NT2/D1 (cell line): Measurements from ENCODE around the gene ENOX1.

Experiments used
- SUZ12 ChIP-seq: IDR thresholded peaks from 2 replicates; pipeline ENCODE4 v1.6.1; 2011; ENCODE audit not compliant: insufficient read length, insufficient read depth; ENCODE audit errors: extremely low read depth
- YY1 ChIP-seq: IDR thresholded peaks from 2 replicates; pipeline ENCODE4 v1.6.1; 2011; ENCODE audit not compliant: insufficient read length, insufficient read depth
- ZNF274 ChIP-seq: IDR thresholded peaks from 2 replicates; pipeline ENCODE4 v1.6.1; 2011; ENCODE audit warnings: mild to moderate bottlenecking, low read depth, low read length

- TF ChIP-seq YY1 (no peak), ZNF274 (no peak), SUZ12 (no peak)
Observed at GRCh38 chr13:43227721-43228120, 559.1 kb downstream of the ENOX1 start.
